Skeletal muscle satellite cell (primary cell): ENCODE measurements around the gene OR51S1.
"Not testable (repeated sequence)": the region's sequence is repeated elsewhere in the genome, so short reads cannot be mapped to it uniquely, and the experiment has no call there.

Experiments
- H3K27me3 ChIP-seq: 2 replicates; pipeline ENCODE4 v1.7.0; 2013; ENCODE audit warnings: low read length; ENCODE audit not compliant: control insufficient read depth, insufficient read depth
- H3K36me3 ChIP-seq: 2 replicates; pipeline ENCODE4 v1.7.0; 2013; ENCODE audit warnings: mild to moderate bottlenecking, control low read depth, low read length; ENCODE audit not compliant: insufficient read depth
- H3K4me1 ChIP-seq: 2 replicates; pipeline ENCODE4 v1.7.0; 2013; ENCODE audit warnings: low read length; ENCODE audit not compliant: control insufficient read depth, insufficient read depth
- H3K4me2 ChIP-seq: 2 replicates; pipeline ENCODE4 v1.7.0; 2013; ENCODE audit warnings: mild to moderate bottlenecking, low read length
- H3K4me3 ChIP-seq: 2 replicates; pipeline ENCODE4 v1.7.0; 2013; ENCODE audit warnings: low read length
- H3K9ac ChIP-seq: 2 replicates; pipeline ENCODE4 v1.7.0; 2013; ENCODE audit warnings: mild to moderate bottlenecking, low read depth, low read length, moderate library complexity
- H3K9me3 ChIP-seq: replicated peaks from 2 replicates; pipeline ENCODE4 v1.7.0; 2013; ENCODE audit warnings: mild to moderate bottlenecking, control low read depth, low read length

The OR51S1 gene

GRCh38 chr11:4801316-4801715, 47.7 kb downstream of the OR51S1 start:
- H3K27me3 ChIP-seq, H3K4me3 ChIP-seq, H3K9ac ChIP-seq, H3K4me2 ChIP-seq, H3K4me1 ChIP-seq, H3K9me3 ChIP-seq, H3K36me3 ChIP-seq: not testable (repeated sequence)

- no peaks in the 10 kb centered on the region for H3K27me3 ChIP-seq
Observed at GRCh38 chr11:4798427-4799183, 50.4 kb downstream of the OR51S1 start.

More at GRCh38 chr11:4798427-4799183, 50.4 kb downstream of the OR51S1 start:
- Histone ChIP-seq H3K9me3 (no peaks in the 10 kb centered on the region), H3K9ac (no peak overlapping the region), H3K4me1 (no peaks in the 10 kb centered on the region), H3K4me2 (no peak overlapping the region), H3K4me3 (no peak overlapping the region), H3K36me3 (no peaks in the 10 kb centered on the region)
